ENCODE data around the gene ARHGAP9. TPM values are rescaled to one million over a fixed set of nuclear protein-coding genes. Genes with fewer than 3 reads are reported as not detected.

Gene ARHGAP9
- total and polyA plus RNA-seq, 2 of the 4 experiments (the other 2 are of a cell fraction) = 0.18 to 0.79 TPM

- H2AK9ac ChIP-seq (replicated peaks; ENCODE audit: low read depth, low read length, poor library complexity) = peak overlapping the region; percentile 73
- H4K20me1 ChIP-seq (ENCODE audit: insufficient read depth, low read length) = no peaks in the 10 kb centered on the region
- no peak overlapping the region for H3K56ac ChIP-seq (ENCODE audit: extremely low read depth, insufficient read depth, low read length)
- BruUV-seq (replicated peaks) = no TSS peak
- no peak overlapping the region for H3K18ac ChIP-seq (ENCODE audit: low read depth, low read length)
- no peak overlapping the region for H3K27ac ChIP-seq (ENCODE audit: insufficient read depth, low read length)
- no peak overlapping the region for H4K8ac ChIP-seq (ENCODE audit: low read depth in 2 of 2, low read length in 2 of 2)
- ATAC-seq (ENCODE audit: low read depth) = peak; percentile 8; the same call in 1 of the 2 replicates
- H3K9me3 ChIP-seq (ENCODE audit: control insufficient read depth, insufficient read depth, low read length) = no peaks in the 10 kb centered on the region; the same call in 1 of the 2 replicates
- H3K14ac ChIP-seq (replicated peaks; ENCODE audit: low read depth, low read length) = no peak overlapping the region
- H3K4me3 ChIP-seq (ENCODE audit: insufficient read depth, low read depth, low read length) = no peak overlapping the region
- in situ Hi-C loops (cut with MboI; ENCODE audit: low sequenced_read_pairs) = no loop called here
- peak overlapping the region; percentile 39; the same call in 1 of the 2 replicates for H3K4me2 ChIP-seq (ENCODE audit: low read depth, low read length)
- WGBS, 2 experiments (ENCODE audit: extremely low coverage in 2 of 2, insufficient read length in 1 of 2) = 51% methylated on average over 6 of the region's 29 CpGs; no CpG with 5 or more reads in 1 of the 2 experiments
- H3K4ac ChIP-seq (ENCODE audit: low read depth, low read length) = no peak overlapping the region
- peaks cover 59% of the 10 kb centered on the region for H3K27me3 ChIP-seq (ENCODE audit: control insufficient read depth, insufficient read depth, low read length)
- H3K9ac ChIP-seq (ENCODE audit: low read depth, low read length) = no peak overlapping the region
- no peak overlapping the region for H2BK15ac ChIP-seq (ENCODE audit: low read depth, low read length)
- H3K23ac ChIP-seq (ENCODE audit: low read depth, low read length) = no peak overlapping the region
- H3K79me1 ChIP-seq (ENCODE audit: low read depth in 1 of 2, low read length in 2 of 2) = no peaks in the 10 kb centered on the region
- CTCF ChIA-PET = no interaction called here
- H3K36me3 ChIP-seq (ENCODE audit: control insufficient read depth, insufficient read depth, low read length) = no peaks in the 10 kb centered on the region
- H2BK120ac ChIP-seq (ENCODE audit: low read depth, low read length) = no peak overlapping the region
- H2AFZ ChIP-seq (replicated peaks; ENCODE audit: low read length, poor library complexity) = peak overlapping the region; percentile 77
- intact Hi-C loops (cut with micrococcal nuclease) = no loop called here
- POLR2A ChIA-PET (ENCODE audit: unreplicated experiment) = no interaction called here
- 0 out of 2 replicates have a peak, but pooled peaks cover 3% of the 10 kb centered on the region for H3K4me1 ChIP-seq (ENCODE audit: control insufficient read depth, insufficient read depth, low read length)
- no peak overlapping the region for H2AK5ac ChIP-seq (ENCODE audit: low read depth, low read length)
- dilution Hi-C loops (cut with HindIII; ENCODE audit: low sequenced_read_pairs, unreplicated experiment) = no loop called here
- no peak for DNase-seq
- no peak overlapping the region for H2BK5ac ChIP-seq (ENCODE audit: low read depth, low read length, poor library complexity, severe bottlenecking)
- no peak overlapping the region for H4K91ac ChIP-seq (ENCODE audit: insufficient read depth, low read depth, low read length)
- H2BK20ac ChIP-seq (ENCODE audit: low read depth, low read length) = no peak overlapping the region
- no peaks in the 10 kb centered on the region for H3K9me1 ChIP-seq (ENCODE audit: insufficient read depth, low read length)
- no peak overlapping the region for H4K5ac ChIP-seq (ENCODE audit: low read depth, low read length)
- no peak for TF ChIP-seq RCOR1 (IDR thresholded peaks at IDR 0.05; ENCODE audit: insufficient replicate concordance, low read length)
- TF ChIP-seq ELK1 (IDR thresholded peaks at IDR 0.05; ENCODE audit: borderline replicate concordance, low read depth, low read length) = no peak
- TF ChIP-seq, protein P1, sequence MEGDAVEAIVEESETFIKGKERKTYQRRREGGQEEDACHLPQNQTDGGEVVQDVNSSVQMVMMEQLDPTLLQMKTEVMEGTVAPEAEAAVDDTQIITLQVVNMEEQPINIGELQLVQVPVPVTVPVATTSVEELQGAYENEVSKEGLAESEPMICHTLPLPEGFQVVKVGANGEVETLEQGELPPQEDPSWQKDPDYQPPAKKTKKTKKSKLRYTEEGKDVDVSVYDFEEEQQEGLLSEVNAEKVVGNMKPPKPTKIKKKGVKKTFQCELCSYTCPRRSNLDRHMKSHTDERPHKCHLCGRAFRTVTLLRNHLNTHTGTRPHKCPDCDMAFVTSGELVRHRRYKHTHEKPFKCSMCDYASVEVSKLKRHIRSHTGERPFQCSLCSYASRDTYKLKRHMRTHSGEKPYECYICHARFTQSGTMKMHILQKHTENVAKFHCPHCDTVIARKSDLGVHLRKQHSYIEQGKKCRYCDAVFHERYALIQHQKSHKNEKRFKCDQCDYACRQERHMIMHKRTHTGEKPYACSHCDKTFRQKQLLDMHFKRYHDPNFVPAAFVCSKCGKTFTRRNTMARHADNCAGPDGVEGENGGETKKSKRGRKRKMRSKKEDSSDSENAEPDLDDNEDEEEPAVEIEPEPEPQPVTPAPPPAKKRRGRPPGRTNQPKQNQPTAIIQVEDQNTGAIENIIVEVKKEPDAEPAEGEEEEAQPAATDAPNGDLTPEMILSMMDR (conservative IDR thresholded peaks at IDR 0.05; ENCODE audit: low read depth, low read length) = no peak; the same call in 1 of the 2 replicates
- no peak for TF ChIP-seq FOS (IDR thresholded peaks at IDR 0.05; ENCODE audit: low read depth, low read length)
- TF ChIP-seq CEBPB (IDR thresholded peaks at IDR 0.05; ENCODE audit: low read depth, low read length) = no peak
- TF ChIP-seq MAFK (IDR thresholded peaks at IDR 0.05; ENCODE audit: low read depth, low read length) = no peak
- TF ChIP-seq, protein P2, sequence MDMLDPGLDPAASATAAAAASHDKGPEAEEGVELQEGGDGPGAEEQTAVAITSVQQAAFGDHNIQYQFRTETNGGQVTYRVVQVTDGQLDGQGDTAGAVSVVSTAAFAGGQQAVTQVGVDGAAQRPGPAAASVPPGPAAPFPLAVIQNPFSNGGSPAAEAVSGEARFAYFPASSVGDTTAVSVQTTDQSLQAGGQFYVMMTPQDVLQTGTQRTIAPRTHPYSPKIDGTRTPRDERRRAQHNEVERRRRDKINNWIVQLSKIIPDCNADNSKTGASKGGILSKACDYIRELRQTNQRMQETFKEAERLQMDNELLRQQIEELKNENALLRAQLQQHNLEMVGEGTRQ (IDR thresholded peaks at IDR 0.05; ENCODE audit: low read depth, low read length) = no peak
- no peak for TF ChIP-seq RFX5 (IDR thresholded peaks at IDR 0.05; ENCODE audit: low read depth, low read length)
- TF ChIP-seq POLR2A (IDR thresholded peaks at IDR 0.05; ENCODE audit: low read depth, low read length) = no peak
- no peak for TF ChIP-seq MAZ (IDR thresholded peaks at IDR 0.05; ENCODE audit: borderline replicate concordance, low read depth, low read length)
- TF ChIP-seq MXI1 (IDR thresholded peaks at IDR 0.05; ENCODE audit: borderline replicate concordance, low read depth, low read length) = no peak
- TF ChIP-seq NFE2L2 (IDR thresholded peaks at IDR 0.05; ENCODE audit: low read depth, low read length) = no peak
- no peak for TF ChIP-seq RAD21 (IDR thresholded peaks at IDR 0.05; ENCODE audit: low read length)
- TF ChIP-seq SMC3 (IDR thresholded peaks at IDR 0.05; ENCODE audit: low read depth, low read length) = no peak
- no peak for TF ChIP-seq CHD1 (IDR thresholded peaks at IDR 0.05; ENCODE audit: low read depth, low read length)
Measured at GRCh38 chr12:57476162-57476992, 3.3 kb downstream of the ARHGAP9 start.
